ENCODE results near the gene PTPRN2.
"Not testable (repeated sequence)": the region's sequence is repeated elsewhere in the genome, so short reads cannot be mapped to it uniquely, and the experiment has no call there.

PTPRN2 gene

DNA sequence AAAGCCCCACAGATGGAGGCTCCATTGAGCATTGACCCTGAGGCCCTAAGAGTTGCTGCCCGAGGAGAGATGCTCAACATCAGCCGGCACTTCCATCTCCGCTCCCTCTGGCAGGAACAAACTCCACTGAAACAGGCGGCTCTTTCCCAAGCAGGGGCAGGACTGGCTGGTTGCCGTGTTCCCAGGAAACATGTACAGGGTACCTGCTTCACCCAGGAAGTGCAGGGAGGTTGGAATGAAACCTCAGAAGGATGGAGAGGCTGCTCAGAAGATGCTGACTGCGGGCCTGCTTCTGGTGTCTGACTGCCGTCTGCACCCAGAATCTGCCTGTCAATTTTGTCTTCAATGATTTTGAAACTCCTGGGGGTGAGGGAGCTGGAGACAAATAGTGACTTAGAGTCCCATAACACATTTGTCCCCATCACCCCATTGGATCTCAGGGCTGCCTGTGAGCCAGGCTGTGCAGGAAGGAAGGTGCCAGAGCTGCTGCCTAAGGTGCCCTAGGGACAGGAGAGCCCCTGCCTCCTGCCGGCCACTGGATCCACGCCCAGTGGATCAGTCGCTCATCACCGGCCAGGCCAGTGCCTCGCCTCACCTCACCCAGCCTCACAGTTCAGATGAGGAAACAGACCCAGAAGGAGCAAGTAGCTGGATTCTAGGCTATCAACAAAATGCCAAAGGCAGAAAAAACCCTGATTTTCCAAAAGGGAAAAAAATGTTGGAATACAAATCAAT lies 237.3 kb downstream of the PTPRN2 start:
- DNase-seq (ENCODE audit: low spot score), result no peak

DNA sequence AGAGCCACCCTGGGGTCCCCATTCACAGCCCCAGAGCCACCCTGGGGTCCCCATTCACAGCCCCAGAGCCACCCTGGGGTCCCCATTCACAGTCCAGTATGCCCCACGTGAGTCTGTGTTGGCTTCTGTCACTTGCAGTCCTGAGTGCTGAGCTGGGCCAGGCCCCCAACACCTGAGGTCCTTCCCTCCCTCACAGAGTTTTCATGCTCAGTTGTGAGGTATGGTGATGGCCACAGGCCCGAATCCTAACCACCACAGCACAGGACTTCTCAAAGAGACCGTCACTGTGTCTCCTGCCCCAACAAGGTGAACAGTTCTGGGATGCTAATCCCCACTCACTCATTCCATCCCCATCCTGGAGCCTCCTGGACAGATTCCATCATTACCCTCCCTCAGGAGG lies 239.2 kb downstream of the PTPRN2 start:
- no peak for DNase-seq (ENCODE audit: low spot score)

DNA sequence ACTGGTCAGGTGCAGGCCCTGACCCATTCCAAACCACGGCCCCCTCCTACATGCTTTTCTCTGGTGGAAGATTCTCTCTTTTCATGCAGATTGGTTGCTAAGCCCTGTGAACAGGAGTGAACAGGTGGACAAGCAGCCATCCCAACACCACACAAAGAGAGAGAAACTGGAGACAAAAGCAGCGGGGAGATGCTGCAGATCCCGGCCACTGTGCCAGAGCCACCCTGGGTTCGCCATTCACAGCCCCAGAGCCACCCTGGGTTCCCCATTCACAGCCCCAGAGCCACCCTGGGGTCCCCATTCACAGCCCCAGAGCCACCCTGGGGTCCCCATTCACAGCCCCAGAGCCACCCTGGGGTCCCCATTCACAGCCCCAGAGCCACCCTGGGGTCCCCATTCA lies 239.6 kb downstream of the PTPRN2 start:
- not testable (repeated sequence) for DNase-seq (ENCODE audit: low spot score)

DNA sequence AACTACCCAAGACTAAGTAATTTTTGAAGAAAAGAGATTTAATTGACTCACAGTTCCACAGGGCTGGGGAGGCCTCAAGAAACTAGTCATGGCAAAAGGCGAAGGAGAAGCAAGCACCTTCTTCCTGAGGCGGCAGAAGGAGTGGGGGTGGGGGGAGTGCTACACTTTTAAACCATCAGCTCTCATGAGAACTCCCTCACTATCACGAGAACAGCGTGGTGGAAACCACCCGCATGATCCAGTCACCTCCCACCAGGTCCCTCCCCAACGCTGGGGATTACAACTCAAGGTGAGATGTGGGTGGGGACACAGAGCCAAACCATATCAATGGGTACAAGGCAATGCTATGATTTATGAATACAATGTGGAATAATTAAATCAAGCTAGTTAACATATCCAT lies 241.9 kb downstream of the PTPRN2 start:
- no peak for DNase-seq (ENCODE audit: low spot score)

DNA sequence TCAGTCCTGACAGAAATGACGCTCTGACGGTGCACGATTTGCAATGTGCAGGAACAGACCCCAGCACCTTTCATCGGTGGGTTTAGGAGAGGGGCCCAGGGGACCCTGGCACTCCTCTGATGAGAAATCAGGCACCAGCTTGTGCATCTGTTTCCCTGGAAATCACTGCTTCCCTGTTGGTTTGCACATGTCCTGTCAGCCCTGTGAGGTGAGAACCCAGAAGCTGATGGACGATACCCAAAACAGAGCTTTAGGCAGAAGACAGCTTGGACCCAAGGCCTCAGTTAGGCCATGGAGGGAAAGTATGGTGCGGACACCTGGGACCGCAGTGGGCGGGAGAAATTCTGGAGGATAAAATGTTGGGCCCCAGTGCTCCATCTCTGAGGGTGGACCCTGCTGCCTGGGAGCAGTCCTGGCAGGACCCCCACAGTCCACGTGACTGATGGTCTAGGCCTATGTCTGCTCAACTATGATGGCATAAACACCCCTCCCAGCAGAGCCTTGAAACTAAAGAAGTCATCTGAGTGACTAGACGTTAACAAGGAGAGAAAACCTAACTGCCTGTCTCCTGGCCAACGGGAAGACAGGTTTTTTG lies 242.8 kb downstream of the PTPRN2 start:
- no peak for DNase-seq (ENCODE audit: low spot score)

DNA sequence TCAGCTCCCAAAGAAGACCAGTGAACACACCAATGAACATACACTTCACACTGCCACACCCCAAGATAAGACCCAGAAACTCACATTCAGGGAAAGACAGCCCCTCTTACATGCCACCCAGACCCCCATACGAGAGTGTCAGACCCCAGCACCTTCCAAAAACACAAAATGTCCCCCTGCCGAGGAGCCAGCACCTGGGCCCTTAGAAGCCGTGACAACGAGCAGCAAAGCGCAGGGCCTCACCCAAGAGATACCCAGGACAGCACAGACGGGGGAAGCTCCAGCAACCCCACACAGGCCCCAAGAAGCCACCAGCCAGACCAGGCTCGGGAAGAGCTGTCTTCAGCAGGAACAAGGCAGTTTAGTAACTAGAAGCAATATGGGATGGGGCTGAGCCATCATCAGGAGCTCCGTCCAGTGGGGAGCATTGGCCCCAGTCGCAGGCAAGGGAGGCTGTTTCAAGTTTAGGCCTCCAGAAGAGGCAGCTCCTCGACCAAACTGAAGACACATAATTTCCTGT lies 243.6 kb downstream of the PTPRN2 start:
- DNase-seq (ENCODE audit: low spot score), result no peak

DNA sequence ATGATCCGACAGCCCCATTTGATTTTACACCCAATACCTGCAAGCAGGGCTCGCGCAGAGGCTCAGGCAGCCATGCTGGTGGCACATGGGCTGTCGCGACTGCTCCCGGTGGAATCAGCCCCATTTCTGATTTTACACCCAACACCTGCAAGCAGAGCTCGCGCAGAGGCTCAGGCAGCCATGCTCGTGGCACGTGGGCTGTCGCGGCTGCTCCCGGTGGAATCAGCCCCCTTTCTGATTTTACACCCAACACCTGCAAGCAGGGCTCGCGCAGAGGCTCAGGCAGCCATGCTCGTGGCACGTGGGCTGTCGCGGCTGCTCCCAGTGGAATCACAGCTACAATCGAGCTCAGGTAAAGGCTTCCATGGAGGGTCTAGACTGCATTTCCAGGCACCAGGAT lies 244.1 kb downstream of the PTPRN2 start:
- DNase-seq (ENCODE audit: low spot score), result no peak

DNA sequence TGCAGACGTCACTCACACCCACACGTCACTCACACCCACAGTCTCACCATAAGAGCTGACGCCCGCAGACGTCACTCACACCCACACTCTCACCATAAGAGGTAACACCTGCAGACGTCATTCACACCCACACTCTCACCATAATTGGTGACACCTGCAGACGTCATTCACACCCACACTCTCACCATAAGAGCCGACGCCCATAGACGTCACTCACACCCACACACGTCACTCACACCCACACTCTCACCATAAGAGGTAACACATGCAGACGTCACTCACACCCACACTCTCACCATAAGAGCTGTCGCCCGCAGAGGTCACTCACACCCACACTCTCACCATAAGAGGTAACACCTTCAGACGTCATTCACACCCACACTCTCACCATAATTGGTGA lies 246.5 kb downstream of the PTPRN2 start:
- DNase-seq (ENCODE audit: low spot score), result not testable (repeated sequence)

DNA sequence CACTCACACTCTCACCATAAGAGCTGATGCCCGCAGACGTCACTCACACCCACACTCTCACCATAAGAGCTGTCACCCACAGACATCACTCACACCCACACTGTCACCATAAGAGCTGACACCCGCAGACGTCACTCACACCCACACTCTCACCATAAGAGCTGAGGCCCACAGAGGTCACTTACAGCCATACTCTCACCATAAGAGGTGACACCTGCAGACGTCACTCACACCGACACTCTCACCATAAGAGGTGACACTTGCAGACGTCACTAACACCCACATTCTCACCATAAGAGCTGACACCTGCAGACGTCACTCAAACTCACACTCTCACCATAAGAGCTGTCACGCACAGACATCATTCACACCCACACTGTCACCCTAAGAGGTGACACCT lies 250.7 kb downstream of the PTPRN2 start:
- DNase-seq (ENCODE audit: low spot score), result not testable (repeated sequence)

DNA sequence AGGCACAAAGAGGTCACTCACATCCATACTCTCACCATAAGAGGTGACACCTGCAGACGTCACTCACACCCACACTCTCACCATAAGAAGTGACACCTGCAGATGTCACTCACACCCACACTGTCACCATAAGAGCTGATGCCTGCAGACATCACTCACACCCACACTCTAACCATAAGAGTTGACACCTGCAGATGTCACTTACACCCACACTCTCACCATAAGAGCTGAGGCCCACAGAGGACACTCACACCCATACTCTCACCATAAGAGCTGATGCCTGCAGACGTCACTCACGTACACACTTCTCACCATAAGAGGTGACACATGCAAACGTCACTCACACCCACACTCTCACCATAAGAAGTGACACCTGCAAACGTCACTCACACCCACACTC lies 255.1 kb downstream of the PTPRN2 start:
- not testable (repeated sequence) for DNase-seq (ENCODE audit: low spot score)

DNA sequence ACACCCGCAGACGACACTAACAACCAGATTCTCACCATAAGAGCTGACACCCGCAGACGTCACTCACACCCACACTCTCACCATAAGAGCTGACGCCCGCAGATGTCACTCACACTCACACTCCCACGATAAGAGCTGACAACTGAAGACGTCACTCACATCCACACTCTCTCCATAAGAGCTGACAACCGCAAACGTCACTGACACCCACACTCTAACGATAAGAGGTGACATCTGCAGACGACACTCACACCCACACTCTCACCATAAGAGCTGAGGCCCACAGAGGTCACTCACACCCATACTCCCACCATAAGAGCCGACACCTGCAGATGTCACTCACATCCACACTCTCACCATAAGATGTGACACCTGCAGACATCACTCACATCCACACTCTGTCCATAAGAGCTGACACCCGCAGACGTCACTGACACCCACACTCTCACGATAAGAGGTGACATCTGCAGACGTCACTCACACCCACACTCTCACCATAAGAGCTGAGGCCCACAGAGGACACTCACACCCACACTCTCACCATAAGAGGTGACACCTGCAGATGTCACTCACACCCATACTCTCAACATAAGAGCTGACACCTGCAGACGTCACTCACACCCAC lies 255.7 kb downstream of the PTPRN2 start:
- DNase-seq (ENCODE audit: low spot score), result not testable (repeated sequence)

DNA sequence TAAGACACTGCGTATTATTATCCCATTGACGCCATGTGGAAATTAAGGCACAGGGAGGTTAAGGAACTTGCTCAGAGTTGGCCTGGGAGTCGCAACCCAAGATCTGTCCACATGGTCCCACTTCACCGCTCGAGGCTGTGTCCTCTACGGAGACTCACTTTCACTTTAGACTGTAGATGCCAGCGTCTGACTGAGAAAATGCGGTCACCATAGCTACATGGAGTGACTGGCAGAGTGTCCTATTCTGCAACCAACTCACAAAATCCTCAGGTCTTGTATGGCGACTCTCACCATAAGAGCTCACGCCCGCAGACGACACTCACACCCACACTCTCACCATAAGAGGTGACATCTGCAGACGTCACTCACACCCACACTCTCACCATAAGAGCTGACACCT lies 257.9 kb downstream of the PTPRN2 start:
- no peak for DNase-seq (ENCODE audit: low spot score)

DNA sequence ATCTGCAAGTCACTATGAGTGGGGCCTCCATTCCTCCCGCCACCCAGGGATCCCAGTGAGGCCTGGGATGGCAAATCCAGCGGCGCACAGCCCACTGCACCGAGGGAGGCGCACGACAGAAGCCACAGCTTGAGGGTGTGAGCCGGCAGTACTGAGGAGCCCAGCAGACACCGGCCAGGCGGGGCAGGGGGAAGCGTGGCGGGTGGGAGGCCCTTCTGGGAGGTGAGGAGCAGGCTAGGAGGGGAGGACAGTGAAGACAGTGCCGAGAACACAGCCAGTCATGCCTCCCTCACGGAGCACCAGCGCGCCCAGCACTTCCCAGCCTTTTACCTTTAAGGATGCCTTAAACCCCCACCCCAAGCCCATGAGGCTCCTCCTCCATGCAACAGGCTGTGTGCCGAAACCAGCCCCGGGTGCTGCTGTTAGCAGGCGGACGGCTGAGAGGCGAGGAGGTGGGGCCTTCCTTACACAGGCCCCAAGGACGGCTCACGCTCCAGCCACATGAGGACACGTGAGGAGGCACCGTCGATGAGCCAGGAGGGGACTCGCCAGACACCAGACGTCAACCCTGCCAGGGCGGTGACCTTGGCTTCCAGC lies 258.5 kb downstream of the PTPRN2 start:
- no peak for DNase-seq (ENCODE audit: low spot score)

DNA sequence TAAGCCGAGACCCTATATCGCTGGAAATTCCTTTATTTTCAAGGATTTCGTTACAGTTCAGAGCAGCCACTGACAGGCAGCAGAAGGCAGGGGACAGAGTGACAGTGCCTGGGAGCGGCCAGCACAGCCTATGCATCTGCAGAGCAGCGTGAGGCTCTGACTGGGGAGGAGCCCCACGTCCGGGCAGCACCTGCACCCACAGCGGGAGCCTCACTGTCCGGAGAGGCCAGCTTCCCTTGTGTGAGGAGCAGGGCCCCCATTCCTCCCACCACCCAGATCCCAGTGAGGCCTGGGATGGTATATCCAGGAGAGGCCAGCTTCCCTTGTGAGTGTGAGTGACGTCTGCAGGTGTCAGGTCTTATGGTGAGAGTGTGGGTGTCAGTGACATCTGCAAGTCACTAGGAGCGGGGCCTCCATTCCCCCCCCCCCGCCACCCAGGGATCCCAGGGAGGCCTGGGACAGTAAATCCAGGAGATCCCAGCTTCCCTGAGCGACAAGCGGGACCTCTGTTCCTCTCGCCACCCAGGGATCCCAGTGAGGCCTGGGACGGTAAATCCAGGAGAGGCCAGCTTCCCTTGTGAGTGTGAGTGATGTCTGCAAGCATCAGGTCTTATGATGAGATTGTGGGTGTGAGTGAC lies 259.1 kb downstream of the PTPRN2 start:
- no peak for DNase-seq (ENCODE audit: low spot score)

DNA sequence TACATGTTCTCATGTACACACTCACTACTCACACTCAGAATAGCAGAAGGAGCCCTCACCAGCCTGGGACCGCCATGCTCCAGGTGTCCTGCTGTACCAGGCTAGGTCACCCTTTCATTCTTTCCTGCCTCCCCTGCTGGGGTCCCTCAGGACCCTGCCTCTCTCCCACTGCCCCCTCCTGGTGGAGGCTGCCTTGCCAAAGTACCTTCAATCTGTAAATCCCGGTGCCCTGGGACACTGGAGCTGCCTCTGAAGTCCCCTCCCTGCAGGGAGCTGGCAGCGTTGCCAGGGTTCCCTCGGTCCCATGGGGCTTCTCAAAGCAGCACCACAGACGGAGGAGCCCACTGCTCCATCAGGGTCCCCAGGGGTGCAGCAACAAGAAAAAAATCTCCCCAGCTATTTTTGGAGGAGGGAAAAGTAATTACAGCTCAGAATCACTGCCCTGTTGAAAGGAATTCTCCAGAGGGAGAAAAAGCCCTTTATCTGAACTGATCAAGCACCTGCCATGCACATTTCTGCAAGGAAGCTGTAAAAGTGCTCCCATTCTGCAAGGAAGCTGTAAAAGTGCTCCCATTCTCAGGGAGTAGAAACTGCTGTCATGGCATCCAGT lies 259.9 kb downstream of the PTPRN2 start:
- DNase-seq (ENCODE audit: low spot score), result no peak

DNA sequence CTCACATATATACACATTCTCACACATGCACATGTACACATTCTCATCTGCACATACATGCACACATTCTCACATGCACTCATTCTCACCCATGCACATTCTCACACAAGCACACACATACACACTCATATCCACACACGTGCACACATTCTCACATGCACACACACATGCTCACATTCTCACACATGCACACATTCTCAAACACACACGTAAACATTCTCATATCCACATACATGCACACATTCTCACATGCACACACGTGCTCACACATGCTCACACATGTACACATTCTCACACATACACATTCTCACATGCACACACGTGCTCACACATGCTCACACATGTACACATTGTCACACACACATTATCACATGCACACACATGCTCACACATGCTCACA lies 260.6 kb downstream of the PTPRN2 start:
- no peak for DNase-seq (ENCODE audit: low spot score)

DNA sequence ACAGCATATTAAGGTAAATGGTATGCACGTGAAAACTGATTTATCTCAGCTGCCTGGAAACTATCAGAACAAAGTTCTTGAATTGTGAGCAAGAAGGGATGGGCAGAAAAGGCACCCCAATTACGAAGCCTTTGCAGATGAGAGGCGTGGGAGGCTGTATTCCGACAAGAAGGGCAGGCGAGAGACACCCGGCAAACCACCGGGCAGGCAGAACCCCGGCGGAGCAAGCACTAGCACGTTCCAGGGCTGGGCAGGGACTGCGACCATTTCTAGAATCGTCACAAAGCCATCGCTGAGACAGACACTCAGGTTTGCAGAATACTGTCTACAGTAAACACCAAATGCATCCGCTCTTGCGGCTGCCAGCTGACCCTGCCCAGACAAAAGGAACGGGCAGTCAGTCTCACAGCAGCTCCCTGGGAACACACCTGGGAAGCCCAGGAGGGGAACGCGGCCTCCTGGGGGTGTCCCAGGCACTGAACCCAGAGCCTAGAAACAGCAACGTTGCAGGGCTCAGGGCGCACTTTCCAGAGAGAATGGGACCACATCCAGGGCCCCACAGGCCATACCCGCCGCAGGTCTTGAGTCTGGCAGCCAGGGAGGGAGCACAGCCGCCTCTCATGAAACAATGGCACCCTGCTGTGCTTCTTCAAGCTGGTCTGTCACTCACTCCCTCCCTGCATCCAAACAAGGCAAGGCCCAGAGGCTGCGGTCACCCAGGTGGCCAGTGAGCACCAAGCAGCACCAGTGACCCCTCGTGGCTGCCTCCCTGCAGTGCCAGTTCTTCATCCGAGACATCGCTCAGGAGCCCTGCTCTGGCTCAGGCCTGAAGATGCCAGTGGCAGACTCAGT lies 261.9 kb downstream of the PTPRN2 start:
- no peak for DNase-seq (ENCODE audit: low spot score)

DNA sequence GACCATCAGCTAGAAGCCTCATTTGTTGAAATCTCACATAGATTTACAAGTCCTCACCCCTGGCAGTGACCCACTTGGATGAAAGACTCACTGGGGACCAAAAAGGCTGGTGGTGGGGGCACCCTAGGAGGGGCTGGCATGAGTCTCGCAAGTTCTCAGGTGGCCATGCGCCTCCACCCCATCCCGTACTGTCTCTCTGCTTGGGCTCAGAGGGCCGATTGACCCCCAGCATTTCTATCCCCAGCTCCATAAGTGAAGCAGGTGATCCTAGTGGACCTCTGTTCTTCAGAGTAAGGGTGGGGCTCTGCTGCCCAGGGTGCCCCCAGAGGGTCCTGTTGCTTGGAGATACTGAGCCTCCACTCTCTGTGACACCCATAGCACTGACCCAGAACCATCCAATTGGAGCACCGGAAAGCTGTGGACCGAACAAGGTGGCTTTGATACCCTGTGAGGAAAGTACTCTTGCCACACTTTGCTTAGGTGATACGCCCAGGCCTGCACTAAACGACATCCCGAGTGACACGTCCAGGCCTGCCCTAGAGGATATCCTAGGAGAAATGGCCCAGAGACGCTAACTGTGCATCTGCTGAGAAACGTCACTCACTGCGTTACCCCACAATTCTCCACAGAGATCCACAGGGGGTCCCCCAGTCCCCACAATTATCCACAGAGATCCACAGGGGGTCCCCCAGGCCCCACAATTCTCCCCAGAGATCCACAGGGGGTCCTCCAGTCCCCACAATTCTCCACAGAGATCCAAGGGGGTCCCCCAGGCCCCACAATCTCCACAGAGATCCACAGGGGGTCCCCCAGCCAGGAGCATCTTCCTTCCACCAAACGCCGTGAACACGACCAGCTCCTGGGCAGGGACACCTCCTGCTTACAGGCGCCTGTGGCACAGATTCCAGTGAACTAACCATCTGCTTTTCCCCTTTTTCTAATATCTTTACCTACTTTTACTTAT lies 262.9 kb downstream of the PTPRN2 start:
- no peak for DNase-seq (ENCODE audit: low spot score)

DNA sequence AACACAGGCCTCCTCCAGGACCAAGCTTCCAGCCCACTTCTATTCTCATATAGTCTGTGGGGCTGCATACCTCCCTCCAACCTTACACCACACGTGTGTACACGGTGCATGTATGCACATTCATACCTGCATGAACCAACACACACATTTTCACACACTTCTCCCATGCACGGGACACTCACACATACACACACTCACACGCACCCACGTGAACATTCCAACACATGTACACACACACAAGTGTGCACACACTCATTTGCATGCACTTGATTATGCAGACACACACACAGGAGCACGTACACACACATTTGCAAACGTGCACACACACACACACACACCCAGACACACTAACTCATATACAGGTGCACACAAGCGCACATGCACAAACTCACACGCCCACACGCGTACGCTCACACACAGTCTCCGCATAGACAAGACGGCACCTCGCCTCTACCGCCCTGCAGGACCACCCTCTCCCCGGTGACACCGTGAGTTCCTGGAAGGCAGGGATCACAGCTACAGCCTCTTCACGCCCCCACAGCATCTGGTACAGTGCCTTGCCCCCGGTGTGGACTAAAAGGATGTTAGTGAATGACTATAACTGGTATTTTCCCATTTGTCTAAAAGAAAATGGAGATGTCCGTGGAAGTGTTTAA lies 263.8 kb downstream of the PTPRN2 start:
- DNase-seq (ENCODE audit: low spot score), result no peak
